ENCODE data around the gene HAO2.

Gene HAO2

DNA sequence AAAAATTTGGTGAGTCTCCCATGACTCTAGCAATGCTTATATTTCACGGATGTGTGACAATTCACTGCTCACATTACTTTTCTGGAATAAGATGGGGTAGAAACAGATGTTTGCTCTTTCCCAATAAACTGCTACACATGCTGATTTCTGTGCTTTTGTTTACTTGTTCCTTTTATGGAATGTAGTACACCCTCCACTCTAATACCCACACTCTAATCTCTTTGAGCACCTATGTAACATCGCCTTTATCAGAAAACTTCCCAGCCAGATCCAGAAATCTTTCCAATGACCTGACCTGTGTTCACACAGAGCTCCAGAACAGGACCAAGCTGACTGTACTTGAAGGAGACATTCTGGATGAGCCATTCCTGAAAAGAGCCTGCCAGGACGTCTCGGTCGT lies 50.5 kb downstream of the HAO2 start:
- Histone ChIP-seq H3K9me3 (ENCODE audit: control insufficient read depth, low read length) (no peaks in the 10 kb centered on the region), H3K27me3 (replicated peaks; ENCODE audit: control insufficient read depth, insufficient read depth, low read length, poor library complexity, severe bottlenecking) (no peaks in the 10 kb centered on the region), H3K4me3 (ENCODE audit: insufficient read depth, low read depth, low read length, poor library complexity, severe bottlenecking) (no peak overlapping the region), H3K27ac (ENCODE audit: insufficient read depth, low read length, poor library complexity, severe bottlenecking) (no peak overlapping the region), H3K36me3 (ENCODE audit: control insufficient read depth, insufficient read depth, low read length) (no peaks in the 10 kb centered on the region), H3K4me1 (ENCODE audit: control insufficient read depth, insufficient read depth, low read length, poor library complexity, severe bottlenecking) (no peaks in the 10 kb centered on the region)
- DNase-seq, result no peak

DNA sequence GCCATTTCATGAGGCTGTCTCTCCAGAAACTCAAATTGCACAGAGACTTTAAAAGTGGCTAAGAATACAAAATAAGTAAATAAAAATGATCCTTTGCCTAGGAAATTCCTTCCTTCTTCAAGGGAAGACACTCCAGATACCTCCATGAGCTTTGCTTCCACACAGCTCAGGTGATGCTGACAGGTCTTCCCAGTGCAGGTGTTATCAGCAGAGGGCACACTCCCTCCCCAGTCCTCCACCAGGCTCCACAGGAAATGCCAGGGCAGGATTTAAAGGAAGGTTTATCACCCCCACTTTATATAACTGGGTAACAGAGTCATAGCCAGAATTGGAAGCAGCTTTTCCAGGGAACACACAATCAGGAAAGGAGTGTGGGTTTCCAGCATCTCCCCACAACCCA lies 52.1 kb downstream of the HAO2 start:
- H3K4me1 ChIP-seq (ENCODE audit: control insufficient read depth, insufficient read depth, low read length, poor library complexity, severe bottlenecking), result no peaks in the 10 kb centered on the region
- no peak for DNase-seq
- no peaks in the 10 kb centered on the region for H3K36me3 ChIP-seq (ENCODE audit: control insufficient read depth, insufficient read depth, low read length)
- H3K27ac ChIP-seq (ENCODE audit: insufficient read depth, low read length, poor library complexity, severe bottlenecking), result no peak overlapping the region
- no peaks in the 10 kb centered on the region for H3K9me3 ChIP-seq (ENCODE audit: control insufficient read depth, low read length)
- no peaks in the 10 kb centered on the region for H3K27me3 ChIP-seq (replicated peaks; ENCODE audit: control insufficient read depth, insufficient read depth, low read length, poor library complexity, severe bottlenecking)
- no peak overlapping the region for H3K4me3 ChIP-seq (ENCODE audit: insufficient read depth, low read depth, low read length, poor library complexity, severe bottlenecking)

- DNase-seq, result no peak
Measured at GRCh38 chr1:119422631-119423030, 54.0 kb downstream of the HAO2 start.

DNA sequence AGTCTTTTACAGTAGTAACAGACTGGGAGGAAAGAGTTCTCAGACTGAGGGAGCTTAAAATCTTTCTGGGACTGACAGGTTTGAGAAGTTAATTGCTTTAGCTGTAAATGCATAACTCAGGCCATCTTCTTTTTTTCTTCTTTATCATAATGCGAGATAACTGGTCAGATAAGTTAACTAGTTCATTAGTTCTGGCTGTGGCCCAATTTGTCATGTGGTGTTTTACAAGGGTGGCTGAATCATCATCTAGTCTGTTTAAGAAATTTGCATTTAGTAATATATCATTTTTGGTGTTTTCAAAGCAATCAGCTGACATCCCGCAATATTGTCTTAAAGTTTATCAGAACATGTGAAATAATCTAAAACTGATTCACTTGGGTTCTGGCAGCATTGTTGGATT lies 60.4 kb downstream of the HAO2 start:
- no peak for DNase-seq
- Histone ChIP-seq H3K9me3 (ENCODE audit: control insufficient read depth, low read length) (no peaks in the 10 kb centered on the region), H3K4me3 (ENCODE audit: insufficient read depth, low read depth, low read length, poor library complexity, severe bottlenecking) (no peak overlapping the region), H3K36me3 (ENCODE audit: control insufficient read depth, insufficient read depth, low read length) (no peaks in the 10 kb centered on the region), H3K27ac (ENCODE audit: insufficient read depth, low read length, poor library complexity, severe bottlenecking) (no peak overlapping the region), H3K27me3 (replicated peaks; ENCODE audit: control insufficient read depth, insufficient read depth, low read length, poor library complexity, severe bottlenecking) (no peaks in the 10 kb centered on the region), H3K4me1 (ENCODE audit: control insufficient read depth, insufficient read depth, low read length, poor library complexity, severe bottlenecking) (no peaks in the 10 kb centered on the region)

More at GRCh38 chr1:119422631-119423030, 54.0 kb downstream of the HAO2 start:
- no peaks in the 10 kb centered on the region for H3K9me3 ChIP-seq (ENCODE audit: control insufficient read depth, low read length)
- no peaks in the 10 kb centered on the region for H3K4me1 ChIP-seq (ENCODE audit: control insufficient read depth, insufficient read depth, low read length, poor library complexity, severe bottlenecking)
- no peak overlapping the region for H3K27ac ChIP-seq (ENCODE audit: insufficient read depth, low read length, poor library complexity, severe bottlenecking)
- no peaks in the 10 kb centered on the region for H3K27me3 ChIP-seq (replicated peaks; ENCODE audit: control insufficient read depth, insufficient read depth, low read length, poor library complexity, severe bottlenecking)
- no peaks in the 10 kb centered on the region for H3K36me3 ChIP-seq (ENCODE audit: control insufficient read depth, insufficient read depth, low read length)
- H3K4me3 ChIP-seq (ENCODE audit: insufficient read depth, low read depth, low read length, poor library complexity, severe bottlenecking), result no peak overlapping the region

GRCh38 chr1:119429687-119430086 lies 61.1 kb downstream of the HAO2 start:
- DNase-seq, result no peak
- H3K27me3 ChIP-seq (replicated peaks; ENCODE audit: control insufficient read depth, insufficient read depth, low read length, poor library complexity, severe bottlenecking), result no peaks in the 10 kb centered on the region
- H3K4me3 ChIP-seq (ENCODE audit: insufficient read depth, low read depth, low read length, poor library complexity, severe bottlenecking), result no peak overlapping the region
- H3K4me1 ChIP-seq (ENCODE audit: control insufficient read depth, insufficient read depth, low read length, poor library complexity, severe bottlenecking), result no peaks in the 10 kb centered on the region
- H3K9me3 ChIP-seq (ENCODE audit: control insufficient read depth, low read length), result no peaks in the 10 kb centered on the region
- H3K27ac ChIP-seq (ENCODE audit: insufficient read depth, low read length, poor library complexity, severe bottlenecking), result no peak overlapping the region
- no peaks in the 10 kb centered on the region for H3K36me3 ChIP-seq (ENCODE audit: control insufficient read depth, insufficient read depth, low read length)

DNA sequence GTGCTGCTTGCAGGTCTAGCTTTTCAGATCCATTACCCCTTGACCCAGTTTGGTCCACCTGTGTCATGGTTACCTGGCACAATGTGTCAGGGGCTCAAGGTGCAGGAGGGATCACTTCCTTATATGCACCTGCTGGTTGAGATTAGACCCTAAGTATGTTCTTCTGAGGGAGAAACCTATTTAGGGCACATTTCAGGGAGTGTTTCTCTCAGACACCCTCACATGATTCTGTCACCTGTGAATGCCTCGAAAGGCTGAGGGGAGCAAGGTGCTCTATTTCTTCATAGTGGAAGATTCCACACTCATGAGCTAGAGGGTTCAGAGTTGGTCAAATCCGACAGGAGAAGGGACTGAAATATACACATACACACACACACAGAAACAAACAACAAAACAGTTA lies 61.9 kb downstream of the HAO2 start:
- Histone ChIP-seq H3K36me3 (ENCODE audit: control insufficient read depth, insufficient read depth, low read length) (no peaks in the 10 kb centered on the region), H3K27ac (ENCODE audit: insufficient read depth, low read length, poor library complexity, severe bottlenecking) (no peak overlapping the region), H3K4me1 (ENCODE audit: control insufficient read depth, insufficient read depth, low read length, poor library complexity, severe bottlenecking) (no peaks in the 10 kb centered on the region), H3K9me3 (ENCODE audit: control insufficient read depth, low read length) (no peaks in the 10 kb centered on the region), H3K27me3 (replicated peaks; ENCODE audit: control insufficient read depth, insufficient read depth, low read length, poor library complexity, severe bottlenecking) (no peaks in the 10 kb centered on the region), H3K4me3 (ENCODE audit: insufficient read depth, low read depth, low read length, poor library complexity, severe bottlenecking) (no peak overlapping the region)
- DNase-seq, result no peak

DNA sequence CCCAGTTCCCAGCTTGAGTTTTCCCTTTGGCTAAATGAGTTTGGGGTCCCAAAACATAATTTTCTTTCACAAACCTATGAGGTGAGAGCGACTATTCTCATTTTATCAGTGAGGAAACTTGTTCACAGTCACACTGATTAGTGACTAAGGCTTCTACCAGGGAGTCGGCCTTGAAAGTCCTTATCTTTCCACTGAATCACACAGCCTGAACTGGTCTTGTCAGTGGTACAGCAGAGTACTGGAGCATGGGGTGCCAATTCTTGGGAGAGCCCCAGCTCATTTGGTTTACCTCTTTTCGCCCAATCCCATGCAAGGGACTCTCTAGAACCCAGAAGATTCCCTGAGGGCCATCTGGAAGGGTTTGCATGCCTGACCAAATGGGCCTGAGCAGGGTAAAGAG lies 63.3 kb downstream of the HAO2 start:
- H3K36me3 ChIP-seq (ENCODE audit: control insufficient read depth, insufficient read depth, low read length), result no peaks in the 10 kb centered on the region
- no peaks in the 10 kb centered on the region for H3K4me1 ChIP-seq (ENCODE audit: control insufficient read depth, insufficient read depth, low read length, poor library complexity, severe bottlenecking)
- H3K27me3 ChIP-seq (replicated peaks; ENCODE audit: control insufficient read depth, insufficient read depth, low read length, poor library complexity, severe bottlenecking), result no peaks in the 10 kb centered on the region
- no peak overlapping the region for H3K27ac ChIP-seq (ENCODE audit: insufficient read depth, low read length, poor library complexity, severe bottlenecking)
- no peak overlapping the region for H3K4me3 ChIP-seq (ENCODE audit: insufficient read depth, low read depth, low read length, poor library complexity, severe bottlenecking)
- H3K9me3 ChIP-seq (ENCODE audit: control insufficient read depth, low read length), result no peaks in the 10 kb centered on the region
- no peak for DNase-seq

DNA sequence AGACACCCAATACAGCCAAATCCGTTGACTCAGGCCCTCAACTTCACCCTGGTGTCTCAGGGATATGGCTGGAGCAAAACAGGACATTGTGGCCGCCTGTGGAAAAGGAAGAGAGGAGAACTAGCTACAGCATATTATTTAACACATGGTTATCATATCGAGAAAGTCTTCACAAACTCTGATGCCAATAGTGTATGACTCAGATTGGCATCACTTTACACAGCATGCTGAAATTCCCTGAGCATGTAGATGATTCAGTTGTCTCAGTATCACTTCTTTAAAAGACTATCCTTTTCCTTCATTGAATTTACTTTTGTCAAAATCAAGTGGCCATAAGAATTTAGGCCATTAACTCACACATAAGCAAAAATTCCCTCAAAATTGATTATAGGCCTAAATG lies 66.5 kb downstream of the HAO2 start:
- Histone ChIP-seq H3K4me3 (ENCODE audit: insufficient read depth, low read depth, low read length, poor library complexity, severe bottlenecking) (no peak overlapping the region), H3K9me3 (ENCODE audit: control insufficient read depth, low read length) (no peaks in the 10 kb centered on the region), H3K36me3 (ENCODE audit: control insufficient read depth, insufficient read depth, low read length) (no peaks in the 10 kb centered on the region), H3K4me1 (ENCODE audit: control insufficient read depth, insufficient read depth, low read length, poor library complexity, severe bottlenecking) (no peaks in the 10 kb centered on the region), H3K27me3 (replicated peaks; ENCODE audit: control insufficient read depth, insufficient read depth, low read length, poor library complexity, severe bottlenecking) (no peaks in the 10 kb centered on the region), H3K27ac (ENCODE audit: insufficient read depth, low read length, poor library complexity, severe bottlenecking) (no peak overlapping the region)
- DNase-seq, result no peak

GRCh38 chr1:119438761-119439160 lies 70.2 kb downstream of the HAO2 start:
- H3K27ac ChIP-seq (ENCODE audit: insufficient read depth, low read length, poor library complexity, severe bottlenecking), result no peak overlapping the region
- H3K9me3 ChIP-seq (ENCODE audit: control insufficient read depth, low read length), result no peaks in the 10 kb centered on the region
- H3K27me3 ChIP-seq (replicated peaks; ENCODE audit: control insufficient read depth, insufficient read depth, low read length, poor library complexity, severe bottlenecking), result no peaks in the 10 kb centered on the region
- no peak for DNase-seq
- H3K4me3 ChIP-seq (ENCODE audit: insufficient read depth, low read depth, low read length, poor library complexity, severe bottlenecking), result no peak overlapping the region
- H3K36me3 ChIP-seq (ENCODE audit: control insufficient read depth, insufficient read depth, low read length), result no peaks in the 10 kb centered on the region
- H3K4me1 ChIP-seq (ENCODE audit: control insufficient read depth, insufficient read depth, low read length, poor library complexity, severe bottlenecking), result no peaks in the 10 kb centered on the region

DNA sequence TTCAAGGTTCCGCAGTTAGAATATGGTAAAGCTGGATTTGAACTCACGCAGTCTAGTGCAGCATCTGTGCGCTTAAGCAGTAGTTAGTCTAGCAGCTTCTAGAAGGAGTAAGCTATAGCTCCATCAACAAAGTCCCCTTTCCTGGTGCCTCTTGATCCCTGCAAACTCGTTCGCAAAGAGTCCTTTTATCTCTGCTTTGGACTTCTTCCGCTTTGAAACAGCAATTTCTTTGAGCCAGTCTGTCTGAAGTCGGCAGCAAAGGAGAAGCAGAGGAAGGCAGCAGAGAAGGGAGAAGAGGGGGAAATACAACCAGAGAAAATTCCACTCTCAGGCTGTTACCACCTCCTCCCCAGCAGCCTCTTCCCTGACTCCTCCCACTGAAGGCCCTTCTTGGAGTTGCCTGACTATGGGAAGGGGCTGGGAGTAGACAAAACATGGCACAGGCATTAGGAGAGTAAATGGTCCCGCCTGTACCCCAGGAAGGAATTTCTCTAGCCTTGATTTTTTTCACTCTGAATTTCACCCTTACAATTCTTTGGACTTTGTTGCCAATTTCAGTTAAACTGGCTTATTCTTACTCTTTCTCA lies 72.2 kb downstream of the HAO2 start:
- no peak overlapping the region for H3K4me3 ChIP-seq (ENCODE audit: insufficient read depth, low read depth, low read length, poor library complexity, severe bottlenecking)
- no peaks in the 10 kb centered on the region for H3K36me3 ChIP-seq (ENCODE audit: control insufficient read depth, insufficient read depth, low read length)
- H3K9me3 ChIP-seq (ENCODE audit: control insufficient read depth, low read length), result no peaks in the 10 kb centered on the region
- no peaks in the 10 kb centered on the region for H3K4me1 ChIP-seq (ENCODE audit: control insufficient read depth, insufficient read depth, low read length, poor library complexity, severe bottlenecking)
- no peaks in the 10 kb centered on the region for H3K27me3 ChIP-seq (replicated peaks; ENCODE audit: control insufficient read depth, insufficient read depth, low read length, poor library complexity, severe bottlenecking)
- DNase-seq, result no peak
- no peak overlapping the region for H3K27ac ChIP-seq (ENCODE audit: insufficient read depth, low read length, poor library complexity, severe bottlenecking)

DNA sequence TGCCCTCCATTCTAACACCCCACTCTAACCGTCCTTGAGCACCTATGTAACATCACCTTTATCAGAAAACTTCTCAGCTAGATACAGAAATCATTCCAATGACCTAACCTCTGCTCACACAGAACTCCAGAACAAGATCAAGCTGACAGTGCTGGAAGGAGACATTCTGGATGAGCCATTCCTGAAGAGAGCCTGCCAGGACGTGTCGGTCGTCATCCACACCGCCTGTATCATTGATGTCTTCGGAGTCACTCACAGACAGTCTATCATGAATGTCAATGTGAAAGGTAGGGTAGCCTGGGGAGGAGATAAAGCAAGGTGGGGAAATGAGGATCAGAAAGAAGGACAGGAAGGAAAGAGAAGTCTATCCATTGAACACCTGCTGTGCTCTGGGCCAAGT lies 74.2 kb downstream of the HAO2 start:
- Histone ChIP-seq H3K27ac (ENCODE audit: insufficient read depth, low read length, poor library complexity, severe bottlenecking) (no peak overlapping the region), H3K9me3 (ENCODE audit: control insufficient read depth, low read length) (no peaks in the 10 kb centered on the region), H3K4me1 (ENCODE audit: control insufficient read depth, insufficient read depth, low read length, poor library complexity, severe bottlenecking) (no peaks in the 10 kb centered on the region), H3K4me3 (ENCODE audit: insufficient read depth, low read depth, low read length, poor library complexity, severe bottlenecking) (no peak overlapping the region), H3K27me3 (replicated peaks; ENCODE audit: control insufficient read depth, insufficient read depth, low read length, poor library complexity, severe bottlenecking) (no peaks in the 10 kb centered on the region), H3K36me3 (ENCODE audit: control insufficient read depth, insufficient read depth, low read length) (no peaks in the 10 kb centered on the region)
- no peak for DNase-seq

Measured in effector memory CD4-positive, alpha-beta T cell (primary cell).